Neural progenitor cell (in vitro differentiated cells): Measurements from ENCODE around the gene SNCG. TPM values are rescaled to one million over a fixed set of nuclear protein-coding genes. Genes with fewer than 3 reads are reported as not detected.
"Not testable (repeated sequence)": the region's sequence is repeated elsewhere in the genome, so short reads cannot be mapped to it uniquely, and the experiment has no call there.

Experiments
- DNase-seq: peaks from one replicate; pipeline ENCODE4 v3.0.0-alpha.2; 2016; ENCODE audit warnings: low spot score
- H2AFZ ChIP-seq: fragments of 200-600 bp; sonication (generic); replicated peaks from 2 replicates; pipeline ENCODE4 v1.6.1; 2016; ENCODE audit warnings: antibody characterized with exemption
- H3F3A ChIP-seq: fragments of 200-600 bp; sonication (generic); 2 replicates; pipeline ENCODE4 v1.6.1; 2016; ENCODE audit warnings: antibody characterized with exemption, low read depth
- H3K27ac ChIP-seq: fragments of 200-600 bp; sonication (generic); 2 replicates; pipeline ENCODE4 v1.5.1; 2016; ENCODE audit warnings: mild to moderate bottlenecking
- H3K27me3 ChIP-seq: fragments of 200-600 bp; sonication (generic); 2 replicates; pipeline ENCODE4 v1.6.1; 2016; ENCODE audit warnings: mild to moderate bottlenecking, moderate library complexity
- H3K36me3 ChIP-seq: fragments of 200-600 bp; sonication (generic); 2 replicates; pipeline ENCODE4 v1.5.1; 2016
- H3K4me1 ChIP-seq: fragments of 200-600 bp; sonication (generic); 2 replicates; pipeline ENCODE4 v1.6.1; 2016; ENCODE audit warnings: mixed run types
- H3K4me2 ChIP-seq: fragments of 200-600 bp; sonication (generic); 2 replicates; pipeline ENCODE4 v1.6.1; 2016
- H3K4me3 ChIP-seq: fragments of 200-600 bp; sonication (generic); 2 replicates; pipeline ENCODE4 v1.5.1; 2016
- H3K79me2 ChIP-seq: fragments of 200-600 bp; sonication (generic); 2 replicates; pipeline ENCODE4 v1.6.1; 2016; ENCODE audit warnings: low read depth
- H3K9ac ChIP-seq: fragments of 200-600 bp; sonication (generic); 2 replicates; pipeline ENCODE4 v1.6.1; 2016
- H3K9me3 ChIP-seq: fragments of 200-600 bp; sonication (generic); 2 replicates; pipeline ENCODE4 v1.5.1; 2016; ENCODE audit warnings: low read depth
- H4K20me1 ChIP-seq: fragments of 200-600 bp; sonication (generic); 2 replicates; pipeline ENCODE4 v1.6.1; 2016; ENCODE audit warnings: low read depth
- H3K27ac Mint-ChIP-seq: 3 replicates; pipeline ENCODE4 v1.8.0; 2021; ENCODE audit warnings: mixed read lengths
- H3K27me3 Mint-ChIP-seq: 2 replicates; pipeline ENCODE4 v1.8.0; 2022; ENCODE audit warnings: low read depth, mild to moderate bottlenecking, inconsistent platforms, moderate library complexity, mixed read lengths; ENCODE audit not compliant: insufficient read depth
- H3K36me3 Mint-ChIP-seq: 3 replicates; pipeline ENCODE4 v1.8.0; 2021; ENCODE audit warnings: mixed read lengths
- H3K4me1 Mint-ChIP-seq: 3 replicates; pipeline ENCODE4 v1.8.0; 2021; ENCODE audit warnings: mixed read lengths
- H3K4me3 Mint-ChIP-seq: 3 replicates; pipeline ENCODE4 v1.8.0; 2021; ENCODE audit warnings: mild to moderate bottlenecking, moderate library complexity, mixed read lengths
- H3K9me3 Mint-ChIP-seq: 3 replicates; pipeline ENCODE4 v1.8.0; 2020; ENCODE audit warnings: mixed read lengths
- CTCF ChIP-seq: fragments of 200-600 bp; sonication (generic); IDR thresholded peaks from 2 replicates; pipeline ENCODE4 v1.5.1; 2017; ENCODE audit warnings: antibody characterized with exemption, mild to moderate bottlenecking
- EZH2 ChIP-seq: fragments of 200-600 bp; sonication (generic); IDR thresholded peaks from 2 replicates; pipeline ENCODE4 v1.6.1; 2017; ENCODE audit warnings: antibody characterized with exemption, mild to moderate bottlenecking, moderate library complexity
- EZH2phosphoT487 ChIP-seq: fragments of 200-600 bp; sonication (generic); IDR thresholded peaks from 2 replicates; pipeline ENCODE4 v1.6.1; 2017; ENCODE audit warnings: antibody characterized with exemption
- total RNA-seq: library from RNA; depleted of rRNA; stranded (reverse); fragments of >200 nt; gene quantifications from 2 replicates; pipeline ENCODE4 v1.2.3, GENCODE V29; 2015; ENCODE audit warnings: low replicate concordance

Gene SNCG
- total RNA-seq, 1 donor from 2014 or later, result not detected

GRCh38 chr10:86938260-86938659 is 20.1 kb upstream of the SNCG start:
- Histone ChIP-seq H3K4me3 (no peak overlapping the region), H3K79me2 (no peaks in the 10 kb centered on the region), H3K9me3 (no peaks in the 10 kb centered on the region), H3K9ac (no peak overlapping the region), H2AFZ (no peak overlapping the region), H3K4me2 (no peak overlapping the region), H3F3A (no peaks in the 10 kb centered on the region), H3K27me3 (no peaks in the 10 kb centered on the region), H4K20me1 (no peaks in the 10 kb centered on the region), H3K4me1 (no peaks in the 10 kb centered on the region), H3K27ac (no peak overlapping the region), H3K36me3 (no peaks in the 10 kb centered on the region)
- TF ChIP-seq EZH2phosphoT487 (no peak), CTCF (no peak), EZH2 (no peak)
- H3K4me1 Mint-ChIP-seq, result no peaks in the 10 kb centered on the region
- peaks cover 5% of the 10 kb centered on the region for H3K27me3 Mint-ChIP-seq
- H3K27ac Mint-ChIP-seq, result no peak overlapping the region
- H3K4me3 Mint-ChIP-seq, result no peak overlapping the region
- no peak for DNase-seq
- H3K9me3 Mint-ChIP-seq, result no peaks in the 10 kb centered on the region
- H3K36me3 Mint-ChIP-seq, result no peaks in the 10 kb centered on the region

- H3K4me2 ChIP-seq, H3K27ac ChIP-seq, DNase-seq, H3K27me3 ChIP-seq, H3K9me3 ChIP-seq, H3K36me3 Mint-ChIP-seq, H3K4me3 Mint-ChIP-seq, H3K79me2 ChIP-seq, H3K9me3 Mint-ChIP-seq, H3K4me1 ChIP-seq, H4K20me1 ChIP-seq, H2AFZ ChIP-seq, H3K9ac ChIP-seq, H3K27me3 Mint-ChIP-seq, H3K36me3 ChIP-seq, H3F3A ChIP-seq, H3K4me1 Mint-ChIP-seq, H3K4me3 ChIP-seq, H3K27ac Mint-ChIP-seq: not testable (repeated sequence)
Measured at GRCh38 chr10:86940076-86940475, 18.3 kb upstream of the SNCG start.

- no peak for DNase-seq
- H3K79me2 ChIP-seq, result no peaks in the 10 kb centered on the region
- H3K36me3 ChIP-seq, result no peaks in the 10 kb centered on the region
- H3K36me3 Mint-ChIP-seq, result no peaks in the 10 kb centered on the region
- H3F3A ChIP-seq, result no peaks in the 10 kb centered on the region
- H3K4me2 ChIP-seq, result no peak overlapping the region
- no peaks in the 10 kb centered on the region for H3K9me3 Mint-ChIP-seq
- TF ChIP-seq EZH2phosphoT487 (no peak), EZH2 (no peak), CTCF (no peak)
- no peaks in the 10 kb centered on the region for H3K27me3 ChIP-seq
- no peak overlapping the region for H3K4me3 Mint-ChIP-seq
- no peaks in the 10 kb centered on the region for H4K20me1 ChIP-seq
- H2AFZ ChIP-seq, result no peak overlapping the region
- no peak overlapping the region for H3K27ac ChIP-seq
- H3K4me3 ChIP-seq, result no peak overlapping the region
- peaks cover 5% of the 10 kb centered on the region for H3K27me3 Mint-ChIP-seq
- no peak overlapping the region for H3K27ac Mint-ChIP-seq
- H3K9me3 ChIP-seq, result no peaks in the 10 kb centered on the region
- H3K4me1 ChIP-seq, result peaks cover under 1% of the 10 kb centered on the region
- H3K9ac ChIP-seq, result no peak overlapping the region
- peaks cover 6% of the 10 kb centered on the region for H3K4me1 Mint-ChIP-seq
Measured at GRCh38 chr10:86940677-86941076, 17.7 kb upstream of the SNCG start.

GRCh38 chr10:86941426-86941825 is 17.0 kb upstream of the SNCG start:
- no peaks in the 10 kb centered on the region for H4K20me1 ChIP-seq
- H3K4me2 ChIP-seq, result no peak overlapping the region
- no peak overlapping the region for H3K9ac ChIP-seq
- no peaks in the 10 kb centered on the region for H3K79me2 ChIP-seq
- TF ChIP-seq CTCF (no peak), EZH2phosphoT487 (no peak), EZH2 (no peak)
- Mint-ChIP-seq H3K27me3 (peaks cover 6% of the 10 kb centered on the region), H3K27ac (no peak overlapping the region), H3K4me1 (peaks cover 8% of the 10 kb centered on the region), H3K4me3 (no peak overlapping the region), H3K9me3 (no peaks in the 10 kb centered on the region), H3K36me3 (no peaks in the 10 kb centered on the region)
- H3K9me3 ChIP-seq, result no peaks in the 10 kb centered on the region
- no peak overlapping the region for H3K4me3 ChIP-seq
- no peaks in the 10 kb centered on the region for H3K36me3 ChIP-seq
- H3K27ac ChIP-seq, result no peak overlapping the region
- DNase-seq, result no peak
- peaks cover 4% of the 10 kb centered on the region for H3K4me1 ChIP-seq
- no peaks in the 10 kb centered on the region for H3F3A ChIP-seq
- no peak overlapping the region for H2AFZ ChIP-seq
- H3K27me3 ChIP-seq, result no peaks in the 10 kb centered on the region
